Mucosa of stomach (tissue), 1 donor: ENCODE measurements around the gene MICALL2.

ENCODE experiments used
- H3K27me3 ChIP-seq: one replicate; pipeline ENCODE4 v1.7.0; 2013; ENCODE audit warnings: mild to moderate bottlenecking, low read length; ENCODE audit not compliant: control insufficient read depth, insufficient read depth
- H3K36me3 ChIP-seq: one replicate; pipeline ENCODE4 v1.7.0; 2013; ENCODE audit warnings: low read length; ENCODE audit not compliant: control insufficient read depth, insufficient read depth
- H3K4me1 ChIP-seq: one replicate; pipeline ENCODE4 v1.7.0; 2013; ENCODE audit warnings: mild to moderate bottlenecking, low read length; ENCODE audit not compliant: control insufficient read depth, insufficient read depth
- H3K4me3 ChIP-seq: one replicate; pipeline ENCODE4 v1.7.0; 2013; ENCODE audit warnings: low read length
- H3K9ac ChIP-seq: one replicate; pipeline ENCODE4 v1.7.0; 2013; ENCODE audit warnings: mild to moderate bottlenecking, low read length, moderate library complexity
- H3K9me3 ChIP-seq: one replicate; pipeline ENCODE4 v1.7.0; 2013; ENCODE audit warnings: mild to moderate bottlenecking, low read length, moderate library complexity; ENCODE audit not compliant: control insufficient read depth
- donor health status: Pancreatic carcinoma.

The MICALL2 gene

GRCh38 chr7:1461646-1462375 is 2.5 kb upstream of the MICALL2 start:
- no peaks in the 10 kb centered on the region for H3K9me3 ChIP-seq
- no peaks in the 10 kb centered on the region for H3K36me3 ChIP-seq
- H3K4me1 ChIP-seq: peaks cover 68% of the 10 kb centered on the region
- H3K27me3 ChIP-seq: no peaks in the 10 kb centered on the region
- H3K4me3 ChIP-seq: no peak overlapping the region
- peak overlapping the region; percentile 62 for H3K9ac ChIP-seq

GRCh38 chr7:1460821-1461645 is 1.8 kb upstream of the MICALL2 start:
- H3K27me3 ChIP-seq: no peaks in the 10 kb centered on the region
- peaks cover 65% of the 10 kb centered on the region for H3K4me1 ChIP-seq
- no peaks in the 10 kb centered on the region for H3K36me3 ChIP-seq
- H3K9me3 ChIP-seq: no peaks in the 10 kb centered on the region
- peak overlapping the region; percentile 54 for H3K4me3 ChIP-seq
- peak overlapping the region; percentile 62 for H3K9ac ChIP-seq

- no peaks in the 10 kb centered on the region for H3K9me3 ChIP-seq
- no peaks in the 10 kb centered on the region for H3K36me3 ChIP-seq
- H3K4me3 ChIP-seq: peak overlapping the region; percentile 54
- peaks cover 74% of the 10 kb centered on the region for H3K4me1 ChIP-seq
- H3K9ac ChIP-seq: peak overlapping the region; percentile 49
- no peaks in the 10 kb centered on the region for H3K27me3 ChIP-seq
These were observed 900 bp upstream of the MICALL2 start for GRCh38 chr7:1459920-1460820.

GRCh38 chr7:1459512-1459892 is 232 bp upstream of the MICALL2 start:
- H3K36me3 ChIP-seq: no peaks in the 10 kb centered on the region
- H3K27me3 ChIP-seq: no peaks in the 10 kb centered on the region
- no peak overlapping the region for H3K4me3 ChIP-seq
- H3K4me1 ChIP-seq: peaks cover 80% of the 10 kb centered on the region
- no peak overlapping the region for H3K9ac ChIP-seq
- H3K9me3 ChIP-seq: no peaks in the 10 kb centered on the region

GRCh38 chr7:1457949-1458682 is 1.2 kb downstream of the MICALL2 start:
- H3K9me3 ChIP-seq: no peaks in the 10 kb centered on the region
- peaks cover 79% of the 10 kb centered on the region for H3K4me1 ChIP-seq
- H3K27me3 ChIP-seq: no peaks in the 10 kb centered on the region
- peak overlapping the region; percentile 77 for H3K4me3 ChIP-seq
- H3K9ac ChIP-seq: peak overlapping the region; percentile 77
- no peaks in the 10 kb centered on the region for H3K36me3 ChIP-seq

GRCh38 chr7:1457059-1457948 is 2.0 kb downstream of the MICALL2 start:
- Histone ChIP-seq H3K27me3 (no peaks in the 10 kb centered on the region), H3K4me1 (peaks cover 78% of the 10 kb centered on the region), H3K9ac (peak overlapping the region; percentile 77), H3K9me3 (no peaks in the 10 kb centered on the region), H3K36me3 (no peaks in the 10 kb centered on the region), H3K4me3 (peak overlapping the region; percentile 77)

GRCh38 chr7:1455955-1456354 is 3.3 kb downstream of the MICALL2 start:
- no peaks in the 10 kb centered on the region for H3K9me3 ChIP-seq
- no peaks in the 10 kb centered on the region for H3K36me3 ChIP-seq
- no peaks in the 10 kb centered on the region for H3K27me3 ChIP-seq
- no peak overlapping the region for H3K4me3 ChIP-seq
- peak overlapping the region; percentile 59 for H3K9ac ChIP-seq
- H3K4me1 ChIP-seq: peaks cover 66% of the 10 kb centered on the region

GRCh38 chr7:1455241-1455939 is 3.9 kb downstream of the MICALL2 start:
- H3K4me3 ChIP-seq: peak overlapping the region; percentile 36
- no peaks in the 10 kb centered on the region for H3K36me3 ChIP-seq
- peak overlapping the region; percentile 59 for H3K9ac ChIP-seq
- H3K4me1 ChIP-seq: peaks cover 60% of the 10 kb centered on the region
- H3K27me3 ChIP-seq: no peaks in the 10 kb centered on the region
- H3K9me3 ChIP-seq: no peaks in the 10 kb centered on the region

- Histone ChIP-seq H3K9ac (peak overlapping the region; percentile 59), H3K4me3 (peak overlapping the region; percentile 36)
These were observed 4.7 kb downstream of the MICALL2 start for GRCh38 chr7:1454542-1454941.

GRCh38 chr7:1452205-1452604 is 7.1 kb downstream of the MICALL2 start:
- peak overlapping the region; percentile 28 for H3K9ac ChIP-seq
- H3K9me3 ChIP-seq: no peaks in the 10 kb centered on the region
- no peaks in the 10 kb centered on the region for H3K36me3 ChIP-seq
- no peaks in the 10 kb centered on the region for H3K27me3 ChIP-seq
- H3K4me1 ChIP-seq: peaks cover 44% of the 10 kb centered on the region
- H3K4me3 ChIP-seq: no peak overlapping the region

More at GRCh38 chr7:1454542-1454941, 4.7 kb downstream of the MICALL2 start:
- Histone ChIP-seq H3K9me3 (no peaks in the 10 kb centered on the region), H3K36me3 (no peaks in the 10 kb centered on the region), H3K4me1 (peaks cover 54% of the 10 kb centered on the region), H3K27me3 (no peaks in the 10 kb centered on the region)
